HG02885 (cell line): ENCODE data around the gene C1orf21.

Source experiments
- ATAC-seq: cut with Tn5 transposase; IDR thresholded peaks from one replicate; pipeline ENCODE4 v1.9.1; 2021; ENCODE audit warnings: mild to moderate bottlenecking; ENCODE audit not compliant: unreplicated experiment, poor library complexity

C1orf21 gene

GRCh38 chr1:184385865-184386311 lies 941 bp upstream of the C1orf21 start:
- no peak for ATAC-seq

GRCh38 chr1:184387069-184387475 lies 243 bp downstream of the C1orf21 start:
- no peak for ATAC-seq

GRCh38 chr1:184387476-184388318 lies 868 bp downstream of the C1orf21 start:
- ATAC-seq = no peak

- no peak for ATAC-seq
These were observed 1.6 kb downstream of the C1orf21 start for GRCh38 chr1:184388319-184388889.

- no peak for ATAC-seq
These were observed 2.1 kb downstream of the C1orf21 start for GRCh38 chr1:184388971-184389370.

- no peak for ATAC-seq
These were observed 2.6 kb downstream of the C1orf21 start for GRCh38 chr1:184389446-184389845.

- ATAC-seq = no peak
These were observed 4.1 kb downstream of the C1orf21 start for GRCh38 chr1:184390889-184391288.

- ATAC-seq = no peak
These were observed 5.2 kb downstream of the C1orf21 start for GRCh38 chr1:184392067-184392466.

GRCh38 chr1:184392779-184393522 lies 6.1 kb downstream of the C1orf21 start:
- ATAC-seq = no peak

- ATAC-seq = no peak
These were observed 7.1 kb downstream of the C1orf21 start for GRCh38 chr1:184393962-184394361.

- no peak for ATAC-seq
These were observed 8.5 kb downstream of the C1orf21 start for GRCh38 chr1:184395370-184395769.

GRCh38 chr1:184395937-184396480 lies 9.2 kb downstream of the C1orf21 start:
- no peak for ATAC-seq

- no peak for ATAC-seq
These were observed 12.5 kb downstream of the C1orf21 start for GRCh38 chr1:184399192-184399847.

- ATAC-seq = no peak
These were observed 17.3 kb downstream of the C1orf21 start for GRCh38 chr1:184403961-184404726.

- no peak for ATAC-seq
These were observed 17.8 kb downstream of the C1orf21 start for GRCh38 chr1:184404727-184405027.

GRCh38 chr1:184405094-184405800 lies 18.4 kb downstream of the C1orf21 start:
- ATAC-seq = no peak

GRCh38 chr1:184405801-184406142 lies 18.9 kb downstream of the C1orf21 start:
- no peak for ATAC-seq

- no peak for ATAC-seq
These were observed 19.6 kb downstream of the C1orf21 start for GRCh38 chr1:184406479-184406878.

GRCh38 chr1:184407816-184408510 lies 21.1 kb downstream of the C1orf21 start:
- no peak for ATAC-seq
